ENCODE measurements around the gene GALNT15.
A peak's percentile ranks its signal among the peaks of the same experiment; 100 is the strongest.

GALNT15 gene

GRCh38 chr3:16247282-16248061 lies 73.0 kb downstream of the GALNT15 start:
- DNase-seq (ENCODE audit: extremely low spot score, insufficient read length, low read depth), result peak; percentile 39
- FAIRE-seq, result peak; percentile 94

GRCh38 chr3:16248556-16248955 lies 74.1 kb downstream of the GALNT15 start:
- no peak for FAIRE-seq
- DNase-seq (ENCODE audit: extremely low spot score, insufficient read length, low read depth), result no peak

GRCh38 chr3:16249336-16249735 lies 74.9 kb downstream of the GALNT15 start:
- DNase-seq (ENCODE audit: extremely low spot score, insufficient read length, low read depth), result no peak
- no peak for FAIRE-seq

GRCh38 chr3:16249886-16250285 lies 75.4 kb downstream of the GALNT15 start:
- DNase-seq (ENCODE audit: extremely low spot score, insufficient read length, low read depth) (no peak), FAIRE-seq (no peak)

GRCh38 chr3:16251316-16252085 lies 77.0 kb downstream of the GALNT15 start:
- DNase-seq (ENCODE audit: extremely low spot score, insufficient read length, low read depth) (no peak), FAIRE-seq (no peak)

GRCh38 chr3:16252243-16252978 lies 77.9 kb downstream of the GALNT15 start:
- peak; percentile 56 for FAIRE-seq
- no peak for DNase-seq (ENCODE audit: extremely low spot score, insufficient read length, low read depth)

GRCh38 chr3:16252988-16253387 lies 78.5 kb downstream of the GALNT15 start:
- peak; percentile 46 for FAIRE-seq
- no peak for DNase-seq (ENCODE audit: extremely low spot score, insufficient read length, low read depth)

- DNase-seq (ENCODE audit: extremely low spot score, insufficient read length, low read depth) (no peak), FAIRE-seq (no peak)
Measured at GRCh38 chr3:16253601-16254000, 79.1 kb downstream of the GALNT15 start.

- FAIRE-seq (peak; percentile 56), DNase-seq (ENCODE audit: extremely low spot score, insufficient read length, low read depth) (no peak)
Measured at GRCh38 chr3:16254916-16255315, 80.4 kb downstream of the GALNT15 start.

GRCh38 chr3:16255326-16255725 lies 80.8 kb downstream of the GALNT15 start:
- DNase-seq (ENCODE audit: extremely low spot score, insufficient read length, low read depth), result no peak
- no peak for FAIRE-seq

- no peak for FAIRE-seq
- DNase-seq (ENCODE audit: extremely low spot score, insufficient read length, low read depth), result no peak
Measured at GRCh38 chr3:16255726-16256125, 81.2 kb downstream of the GALNT15 start.

- DNase-seq (ENCODE audit: extremely low spot score, insufficient read length, low read depth) (no peak), FAIRE-seq (no peak)
Measured at GRCh38 chr3:16257309-16257708, 82.8 kb downstream of the GALNT15 start.

GRCh38 chr3:16258177-16258576 lies 83.7 kb downstream of the GALNT15 start:
- FAIRE-seq (no peak), DNase-seq (ENCODE audit: extremely low spot score, insufficient read length, low read depth) (no peak)

GRCh38 chr3:16258866-16259265 lies 84.4 kb downstream of the GALNT15 start:
- FAIRE-seq (no peak), DNase-seq (ENCODE audit: extremely low spot score, insufficient read length, low read depth) (no peak)

- no peak for DNase-seq (ENCODE audit: extremely low spot score, insufficient read length, low read depth)
- no peak for FAIRE-seq
Measured at GRCh38 chr3:16260046-16260445, 85.6 kb downstream of the GALNT15 start.

GRCh38 chr3:16262174-16262573 lies 87.7 kb downstream of the GALNT15 start:
- FAIRE-seq, result no peak

GRCh38 chr3:16264174-16264707 lies 89.8 kb downstream of the GALNT15 start:
- DNase-seq (ENCODE audit: extremely low spot score, insufficient read length, low read depth) (no peak), FAIRE-seq (no peak)

More at GRCh38 chr3:16262174-16262573, 87.7 kb downstream of the GALNT15 start:
- DNase-seq (ENCODE audit: extremely low spot score, insufficient read length, low read depth), result no peak

GRCh38 chr3:16264708-16265454 lies 90.4 kb downstream of the GALNT15 start, which contains the start of the genes DPH3 and OXNAD1:
Gene DPH3, minus strand, starts transcription at chr3:16264943. Its CDS starts 67 bp downstream, at chr3:16264876.
Gene OXNAD1, plus strand, starts transcription at chr3:16265212. Its CDS starts 5,741 bp downstream, at chr3:16270953.
- DNase-seq (ENCODE audit: extremely low spot score, insufficient read length, low read depth) (peak; percentile 97), FAIRE-seq (peak; percentile 97)

GRCh38 chr3:16265455-16265786 lies 90.9 kb downstream of the GALNT15 start:
- FAIRE-seq (no peak), DNase-seq (ENCODE audit: extremely low spot score, insufficient read length, low read depth) (no peak)

GRCh38 chr3:16266714-16267113 lies 92.2 kb downstream of the GALNT15 start:
- FAIRE-seq (no peak), DNase-seq (ENCODE audit: extremely low spot score, insufficient read length, low read depth) (no peak)

Measured in GM18507 (cell line).